Cardiac septum (tissue), 1 donor: ENCODE data around the gene CPLX1. TPM values are rescaled to one million over a fixed set of nuclear protein-coding genes. Genes with fewer than 3 reads are reported as not detected.
"Not testable (repeated sequence)": the region's sequence is repeated elsewhere in the genome, so short reads cannot be mapped to it uniquely, and the experiment has no call there.

Experiments
- DNase-seq: peaks from one replicate; pipeline ENCODE4 v3.0.0-alpha.2; 2020; ENCODE audit warnings: low spot score
- intact Hi-C: fragments of 100-400 bp; cut with DNase I; formaldehyde crosslinking; loops from one replicate; pipeline ENCODE4 v1.14.0; 2022
- total RNA-seq: library from RNA; stranded (reverse); fragmentation: NEBNext Ultra II Directional; extraction: Animal tissue kit (Norgen Biotek cat#: 25700); gene quantifications from one replicate; pipeline ENCODE4 v1.2.1, GENCODE V29; 2021
- donor health status: DM: no; HTN: no; CAD: no.

CPLX1 gene
- total RNA-seq, 1 donor from 2014 or later = 9.4 TPM

DNA sequence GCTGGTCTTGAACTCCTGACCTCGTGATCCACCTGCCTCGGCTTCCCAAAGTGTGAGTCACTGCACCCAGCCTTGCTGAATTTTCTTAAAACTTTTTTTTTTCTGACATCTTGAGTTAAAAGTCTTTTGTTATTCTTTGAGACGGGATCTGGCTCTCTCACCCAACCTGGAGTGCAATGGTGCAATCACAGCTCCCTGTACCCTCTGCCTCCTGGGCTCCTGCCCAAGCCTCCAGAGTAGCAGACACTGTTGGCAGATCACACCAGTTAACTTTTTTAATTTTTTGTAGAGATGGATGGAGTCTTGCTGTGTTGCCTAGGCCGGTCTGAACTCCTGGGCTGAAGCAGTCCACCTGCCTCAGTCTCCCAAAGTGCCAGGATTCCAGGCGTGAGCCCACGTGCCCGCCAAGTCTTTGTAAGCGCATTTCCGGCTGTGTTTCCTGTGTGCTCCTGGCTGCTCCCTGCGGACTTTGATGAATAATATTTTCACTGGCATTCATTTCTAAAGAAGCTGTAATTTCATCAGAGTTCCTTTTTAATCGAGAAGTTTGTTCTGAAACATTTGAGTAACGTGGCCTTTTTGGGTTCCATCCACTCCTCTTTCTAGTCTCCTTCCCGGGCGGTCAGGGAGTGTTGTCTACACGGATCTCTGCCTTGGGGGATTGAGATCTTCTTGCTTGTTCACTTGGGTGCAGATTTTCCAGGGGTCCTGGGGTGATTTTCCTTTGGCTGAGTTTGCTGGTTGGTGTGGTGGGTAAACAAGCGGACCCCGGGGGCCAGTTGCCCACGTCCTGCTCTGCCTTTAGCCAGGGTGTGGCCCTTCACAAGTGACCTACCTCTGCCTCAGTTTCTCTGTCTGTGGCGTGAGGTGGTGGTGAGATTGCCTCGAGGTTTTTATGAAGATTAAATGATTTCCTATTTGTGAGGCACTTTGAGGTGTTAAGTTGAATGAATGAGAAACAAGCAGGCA lies 75.9 kb downstream of the CPLX1 start:
- intact Hi-C loops = no loop called here
- DNase-seq = no peak

- intact Hi-C loops = no loop called here
- DNase-seq = no peak
Observed at GRCh38 chr4:748461-748860, 77.5 kb downstream of the CPLX1 start.

DNA sequence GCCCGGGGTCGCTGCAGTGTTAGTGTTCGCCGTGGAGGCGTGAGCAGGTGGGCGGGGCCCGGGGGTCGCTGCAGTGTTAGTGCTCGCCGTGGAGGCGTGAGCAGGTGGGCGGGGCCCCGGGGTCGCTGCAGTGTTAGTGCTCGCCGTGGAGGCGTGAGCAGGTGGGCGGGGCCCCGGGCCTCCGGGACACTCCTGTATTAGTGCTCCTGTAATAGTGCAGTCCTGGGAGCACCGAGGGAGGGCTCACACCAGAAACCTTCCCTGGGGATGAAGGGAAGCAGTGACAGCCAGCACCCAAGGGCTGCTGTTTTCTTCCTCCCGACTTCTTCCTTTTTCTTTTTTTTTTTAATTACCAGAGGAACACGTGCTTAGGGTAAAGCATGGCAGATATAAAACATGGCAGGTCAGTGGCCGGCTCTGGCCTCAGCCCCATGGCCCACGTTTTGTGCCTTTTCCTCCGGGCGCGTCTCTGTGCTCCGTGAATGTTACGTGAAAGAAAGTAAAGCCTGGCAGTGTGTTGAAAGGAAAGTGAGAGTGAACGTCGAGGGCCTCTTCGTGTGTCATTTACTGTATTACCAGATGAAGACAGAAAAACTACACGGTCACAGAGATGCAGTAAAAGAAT lies 78.3 kb downstream of the CPLX1 start:
- DNase-seq = no peak
- intact Hi-C loops = no loop called here

DNA sequence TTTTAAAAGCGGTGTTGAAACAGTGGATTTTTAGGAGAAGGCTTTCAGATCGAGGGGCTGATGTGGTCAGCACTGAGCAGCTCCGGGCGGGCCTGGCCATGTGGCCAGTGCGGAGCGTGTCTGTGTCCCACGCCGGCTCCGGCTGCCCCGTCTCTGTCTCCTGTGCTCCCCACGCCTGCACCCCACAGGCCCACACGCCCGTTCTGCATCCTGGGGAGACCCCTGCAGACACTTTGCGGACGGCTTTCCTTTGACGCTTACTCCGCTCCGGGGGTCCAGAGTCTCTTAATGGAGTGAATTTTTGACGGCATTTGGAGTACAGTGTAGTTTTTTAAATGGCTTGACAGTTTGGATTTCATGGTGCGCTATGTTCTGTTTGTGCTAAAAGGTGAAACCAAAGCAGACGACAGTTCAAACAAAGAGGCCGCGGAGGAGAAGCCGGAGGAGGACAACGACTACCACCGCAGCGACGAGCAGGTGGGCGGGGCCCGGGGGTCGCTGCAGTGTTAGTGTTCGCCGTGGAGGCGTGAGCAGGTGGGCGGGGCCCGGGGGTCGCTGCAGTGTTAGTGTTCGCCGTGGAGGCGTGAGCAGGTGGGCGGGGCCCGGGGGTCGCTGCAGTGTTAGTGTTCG lies 81.6 kb downstream of the CPLX1 start:
- no peak for DNase-seq
- intact Hi-C loops = loop anchor here (5.0 kb wide), 1 partner anchor 243 kb away; the partner anchor contains the start of gene IDUA

DNA sequence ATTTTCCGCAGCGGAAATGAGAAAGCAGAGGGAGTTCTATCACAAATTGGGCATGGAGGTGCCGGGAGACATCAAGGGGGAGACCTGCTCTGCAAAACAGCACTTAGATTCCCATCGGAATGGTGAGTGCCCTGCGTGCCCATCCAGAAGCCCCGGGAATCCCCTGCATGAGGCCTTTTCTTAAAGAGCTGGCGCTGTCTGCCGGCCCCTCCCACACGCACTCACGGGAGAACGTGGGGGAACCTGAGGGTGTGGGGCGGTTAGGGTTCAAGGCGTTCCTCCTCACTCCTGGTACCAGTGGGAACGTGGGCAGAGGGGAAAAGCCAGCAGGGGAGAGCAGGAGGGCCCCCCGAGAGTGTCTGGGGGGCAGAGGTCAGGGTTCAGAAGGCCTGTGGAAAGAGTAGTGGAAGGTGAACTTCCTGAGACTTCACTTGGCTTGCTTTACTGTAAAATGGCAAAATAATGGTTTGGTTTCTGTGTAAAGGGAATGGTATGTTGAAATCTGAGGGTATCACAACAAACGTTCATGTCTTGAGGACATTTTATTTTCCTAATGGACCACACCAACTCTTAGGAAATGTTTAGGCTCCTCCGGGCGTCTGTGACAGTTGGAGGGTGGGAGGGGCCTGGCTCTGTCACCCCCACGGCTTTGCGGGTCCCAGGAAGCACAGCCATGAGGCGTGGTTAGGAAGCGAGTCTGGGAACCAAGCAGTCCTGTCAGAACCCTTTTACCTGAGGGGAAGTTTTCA lies 82.3 kb downstream of the CPLX1 start:
- no peak for DNase-seq
- intact Hi-C loops = loop anchor here (5.0 kb wide), 1 partner anchor 244 kb away; the partner anchor contains the start of gene IDUA

DNA sequence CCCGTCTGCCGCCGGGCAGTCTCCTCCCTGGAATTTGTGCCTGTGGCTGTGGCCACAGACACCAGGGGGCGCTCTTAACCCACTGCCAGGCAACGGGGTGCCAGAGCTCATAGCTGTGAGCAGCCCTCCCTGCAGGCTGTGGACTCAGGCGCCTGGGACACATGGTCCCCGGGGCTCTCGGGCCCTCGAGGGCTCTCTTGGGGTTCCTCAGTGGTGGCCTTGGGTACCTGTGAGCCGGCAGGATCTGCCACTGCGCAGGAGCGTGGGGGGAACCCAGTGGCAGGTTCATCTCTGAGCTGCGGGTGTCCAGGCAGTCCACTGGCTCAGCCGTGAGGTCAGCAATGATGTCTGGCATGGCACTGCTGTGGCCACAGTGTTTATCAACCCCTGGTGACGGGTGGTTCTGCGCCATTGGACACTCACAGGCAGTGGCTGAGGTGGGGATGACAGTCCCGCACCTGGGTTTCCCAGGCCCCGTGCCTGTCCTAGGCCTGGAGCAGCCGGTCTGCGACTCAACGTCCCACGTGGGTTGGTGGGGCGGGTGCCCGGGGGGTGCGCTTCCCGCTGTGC lies 83.1 kb downstream of the CPLX1 start:
- intact Hi-C loops = loop anchor here (5.0 kb wide), 1 partner anchor 244 kb away; the partner anchor contains the start of gene IDUA

GRCh38 chr4:742096-742741 lies 83.7 kb downstream of the CPLX1 start:
- intact Hi-C loops = loop anchor here (5.0 kb wide), 1 partner anchor 245 kb away; the partner anchor contains the start of gene IDUA

More for the DNA sequence above, 83.1 kb downstream of the CPLX1 start:
- DNase-seq = peak; percentile 83

DNA sequence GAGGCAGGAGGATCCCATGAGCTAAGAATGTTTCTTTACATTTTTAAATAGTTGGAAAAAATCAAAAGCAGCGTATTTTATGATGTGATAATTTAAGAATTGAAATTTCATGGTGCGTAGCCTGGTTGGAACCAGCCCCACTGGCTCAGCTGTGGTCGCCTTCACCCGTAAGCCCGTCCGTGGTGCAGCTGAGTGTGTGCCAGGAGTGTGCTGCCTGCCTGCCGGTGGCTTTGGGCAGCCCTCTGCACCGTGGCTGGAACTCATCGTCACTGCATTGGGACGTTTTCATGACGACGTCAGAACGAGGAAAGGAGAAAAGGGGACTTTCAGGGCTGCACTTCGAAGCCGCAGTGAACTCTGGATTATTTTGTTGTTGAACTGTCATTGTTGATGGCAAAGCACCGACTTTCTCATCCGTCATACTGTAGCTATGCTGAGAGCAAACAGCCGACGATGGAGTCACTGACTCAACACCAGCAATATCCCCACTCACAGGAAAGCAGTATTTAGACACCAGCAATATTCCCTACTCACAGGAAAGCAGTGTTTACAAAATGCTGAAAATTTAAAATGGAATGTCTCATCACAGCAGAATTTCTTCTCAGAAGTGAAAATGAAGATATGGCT lies 85.2 kb downstream of the CPLX1 start:
- no peak for DNase-seq
- intact Hi-C loops = loop anchor here (5.0 kb wide), 1 partner anchor 247 kb away; the partner anchor contains the start of gene IDUA

More at GRCh38 chr4:742096-742741, 83.7 kb downstream of the CPLX1 start:
- no peak for DNase-seq

DNA sequence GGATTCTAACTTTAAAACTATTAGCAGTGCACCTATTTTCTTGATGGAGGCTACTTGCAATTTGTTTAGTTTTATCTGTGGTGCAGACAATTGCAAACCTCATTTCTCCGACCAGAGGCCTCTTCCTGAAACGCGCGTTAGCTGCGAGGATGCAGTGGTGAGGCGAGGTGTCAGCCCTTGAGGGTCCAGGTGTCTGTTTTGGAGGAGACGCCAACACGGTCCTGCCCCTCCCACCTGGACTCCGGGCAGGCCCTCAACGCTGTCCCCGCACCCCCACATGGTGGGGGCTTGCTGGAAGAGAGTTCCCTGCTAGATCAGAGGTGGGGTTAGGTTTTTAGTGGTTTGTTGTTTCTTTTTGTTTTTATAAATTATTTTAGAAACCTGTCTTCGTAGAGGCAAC lies 85.9 kb downstream of the CPLX1 start:
- no peak for DNase-seq

GRCh38 chr4:739569-739968 lies 86.4 kb downstream of the CPLX1 start:
- intact Hi-C loops = no loop called here
- DNase-seq = no peak

More for the DNA sequence above, 85.9 kb downstream of the CPLX1 start:
- intact Hi-C loops = loop anchor here (5.0 kb wide), 1 partner anchor 247 kb away; the partner anchor contains the start of gene IDUA

DNA sequence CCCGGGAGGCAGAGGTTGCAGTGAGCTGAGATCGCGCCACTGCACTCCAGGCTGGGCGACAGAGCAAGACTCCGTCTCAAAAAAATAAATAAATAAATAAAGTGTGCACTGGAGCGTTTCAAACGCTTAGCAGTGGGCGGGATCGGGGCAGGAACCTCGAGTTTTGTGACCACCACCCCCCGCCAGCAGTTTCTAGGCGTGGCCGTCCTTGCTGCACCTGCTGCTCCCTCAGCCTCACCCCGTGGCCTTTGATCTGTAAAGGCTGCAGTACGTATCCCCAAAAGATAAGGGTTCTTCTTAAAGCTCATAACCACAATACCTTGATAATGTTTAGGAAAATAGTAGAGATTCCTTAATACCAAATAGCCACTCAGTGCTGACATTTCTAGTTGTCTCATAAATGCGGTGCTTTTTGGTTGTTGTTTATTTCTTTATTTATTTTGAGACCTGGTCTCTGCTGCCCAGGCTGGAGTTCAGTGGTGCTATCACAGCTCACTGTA lies 87.1 kb downstream of the CPLX1 start:
- no peak for DNase-seq
- intact Hi-C loops = no loop called here

DNA sequence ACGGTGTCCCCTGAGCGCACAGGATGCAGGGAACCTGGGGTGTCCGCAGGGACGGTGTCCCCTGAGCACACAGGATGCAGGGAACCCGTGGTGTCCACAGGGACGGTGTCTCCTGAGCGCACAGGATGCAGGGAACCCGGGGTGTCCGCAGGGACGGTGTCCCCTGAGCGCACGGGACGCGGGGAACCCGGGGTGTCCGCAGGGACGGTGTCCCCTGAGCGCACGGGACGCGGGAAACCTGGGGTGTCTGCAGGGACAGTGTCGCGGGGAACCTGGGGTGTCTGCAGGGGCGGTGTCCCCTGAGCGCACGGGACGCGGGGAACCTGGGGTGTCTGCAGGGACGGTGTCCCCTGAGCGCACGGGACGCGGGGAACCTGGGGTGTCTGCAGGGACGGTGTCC lies 89.4 kb downstream of the CPLX1 start:
- DNase-seq, intact Hi-C loops: not testable (repeated sequence)

DNA sequence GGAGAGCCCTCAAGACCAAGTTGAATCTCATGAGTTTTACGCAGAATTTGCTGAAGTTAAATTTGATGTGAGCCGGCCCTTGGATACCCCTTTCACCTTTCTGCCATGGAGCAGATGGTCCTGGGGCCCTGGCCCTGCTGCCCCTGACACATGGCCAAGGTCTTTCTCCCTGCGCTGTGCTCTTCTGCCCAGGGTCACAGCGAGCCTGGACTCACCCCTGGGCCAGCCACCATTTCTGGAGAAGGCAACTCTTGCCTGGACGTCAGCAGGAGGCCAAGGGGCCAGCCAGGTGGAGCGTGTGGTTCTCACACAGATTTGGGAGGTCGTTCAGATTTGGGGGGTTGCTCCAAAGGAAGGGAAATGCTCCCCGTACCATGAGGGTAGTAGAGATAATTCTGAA lies 90.3 kb downstream of the CPLX1 start:
- intact Hi-C loops = no loop called here
- DNase-seq = no peak

Other genes starting within 250 kb of the CPLX1 start
- not detected for gene TMEM271, start 249.8 kb downstream of the CPLX1 start, total RNA-seq
- 4.8 TPM for gene PDE6B, start 200.6 kb downstream of the CPLX1 start, total RNA-seq
- 734 TPM for gene ATP5ME, start 151.9 kb downstream of the CPLX1 start, total RNA-seq
- 6.5 TPM for gene MYL5, start 151.6 kb downstream of the CPLX1 start, total RNA-seq
- gene SLC49A3, start 137.0 kb downstream of the CPLX1 start, total RNA-seq = 12.1 TPM
- 24.3 TPM for gene PCGF3, start 120.3 kb downstream of the CPLX1 start, total RNA-seq
- gene GAK, start 106.2 kb upstream of the CPLX1 start, total RNA-seq = 36.1 TPM
- gene TMEM175, start 106.3 kb upstream of the CPLX1 start, total RNA-seq = 22.7 TPM
- 5.2 TPM for gene DGKQ, start 147.4 kb upstream of the CPLX1 start, total RNA-seq
- gene IDUA, start 160.9 kb upstream of the CPLX1 start, total RNA-seq = 12.9 TPM
- 0.22 TPM for gene SLC26A1, start 167.3 kb upstream of the CPLX1 start, total RNA-seq
- 28.1 TPM for gene FGFRL1, start 185.5 kb upstream of the CPLX1 start, total RNA-seq